ENCODE data around the gene LRRC27. TPM values are rescaled to one million over a fixed set of nuclear protein-coding genes. Genes with fewer than 3 reads are reported as not detected.

LRRC27 gene
- polyA plus RNA-seq, 3 donors: 3.6 to 12.8 (median 3.6) TPM

GRCh38 chr10:132357286-132358058 is 25.5 kb downstream of the LRRC27 start:
- DNase-seq: no peak
- peaks cover 17 to 28% of the 10 kb centered on the region in 2 donors for H3K36me3 Mint-ChIP-seq
- peaks cover 17% of the 10 kb centered on the region for H3K4me1 Mint-ChIP-seq

More at GRCh38 chr10:132357286-132358058, 25.5 kb downstream of the LRRC27 start:
- intact Hi-C loops (cut with micrococcal nuclease): no loop called here
- Histone ChIP-seq H3K4me3 (replicated peaks in 1 of 3; ENCODE audit: low read depth in 2 of 3, low read length in 3 of 3) (no peak overlapping the region), H2AFZ (ENCODE audit: insufficient read depth, low read depth, low read length, poor library complexity, severe bottlenecking) (no peak overlapping the region), H3K9ac (ENCODE audit: insufficient read depth, low read length, poor library complexity, severe bottlenecking) (no peak overlapping the region), H3K9me3 (replicated peaks in 1 of 2; ENCODE audit: control insufficient read depth in 1 of 2, insufficient read depth in 1 of 2, low read length in 2 of 2) (peaks cover 0 to 7% of the 10 kb centered on the region in 2 donors), H3K4me1 (ENCODE audit: control insufficient read depth in 1 of 2, insufficient read depth in 2 of 2, low read length in 2 of 2) (peaks cover 2 to 8% of the 10 kb centered on the region in 2 donors), H3K27me3 (ENCODE audit: control insufficient read depth in 2 of 2, insufficient read depth in 2 of 2, low read length in 2 of 2) (no peaks in the 10 kb centered on the region), H3K27ac (ENCODE audit: low read depth in 1 of 2, low read length in 2 of 2) (no peak overlapping the region), H4K20me1 (ENCODE audit: insufficient read depth, low read length) (no peaks in the 10 kb centered on the region), H3K79me2 (ENCODE audit: insufficient read depth, low read length) (no peaks in the 10 kb centered on the region), H3K36me3 (replicated peaks in 1 of 2; ENCODE audit: control insufficient read depth in 1 of 2, insufficient read depth in 2 of 2, low read length in 2 of 2) (peaks cover 4 to 24% of the 10 kb centered on the region in 2 donors), H3K4me2 (replicated peaks; ENCODE audit: extremely low read depth, low read length, poor library complexity, severe bottlenecking) (no peak overlapping the region)
- H3K4me3 Mint-ChIP-seq: no peak overlapping the region
- 97% methylated on average over 10 of the region's 15 CpGs for WGBS (ENCODE audit: insufficient coverage)
- H3K27me3 Mint-ChIP-seq (ENCODE audit: low read depth in 3 of 3): no peaks in the 10 kb centered on the region
- H3K27ac Mint-ChIP-seq: no peak overlapping the region
- peaks cover 0 to 6% (median 2%) of the 10 kb centered on the region in 7 donors for H3K9me3 Mint-ChIP-seq
- TF ChIP-seq CTCF (IDR thresholded peaks at IDR 0.05): no peak
